Upper lobe of left lung (tissue), 6 donors: Measurements from ENCODE around the gene TUBGCP2. TPM values are rescaled to one million over a fixed set of nuclear protein-coding genes. Genes with fewer than 3 reads are reported as not detected.

Experiments used
- ATAC-seq, 2 donors: fragments of 200-7000 bp; cut with Tn5 transposase; one replicate each; pipeline ENCODE4 v1.9.1; 2022; ENCODE audit warnings: mild to moderate bottlenecking in 2 of 2, moderate library complexity in 2 of 2; ENCODE audit not compliant: low FRiP score in 2 of 2
- DNase-seq, 2 donors: peaks; one replicate each; pipeline ENCODE4 v3.0.0-alpha.2; 2019 to 2020
- H3K27ac ChIP-seq, 4 donors: fragments of 200-600 bp; sonication (generic); one replicate each; pipeline ENCODE4 v1.5.1; 2016 to 2019
- H3K27me3 ChIP-seq, 4 donors: fragments of 200-600 bp; sonication (generic); one replicate each; pipeline ENCODE4 v1.5.1; 2017 to 2019
- H3K36me3 ChIP-seq, 4 donors: fragments of 200-600 bp; sonication (generic); one replicate each; pipeline ENCODE4 v1.5.1; 2016 to 2019
- H3K4me1 ChIP-seq, 4 donors: fragments of 200-600 bp; sonication (generic); one replicate each; pipeline ENCODE4 v1.5.1; 2018 to 2019
- H3K4me3 ChIP-seq, 4 donors: fragments of 200-600 bp; sonication (generic); one replicate each; pipeline ENCODE4 v1.5.1; 2017 to 2019; ENCODE audit warnings: mild to moderate bottlenecking in 2 of 4, moderate library complexity in 1 of 4
- H3K9me3 ChIP-seq, 4 donors: fragments of 200-600 bp; sonication (generic); one replicate each; pipeline ENCODE4 v1.5.1; 2018 to 2019
- CTCF ChIP-seq, 6 experiments: fragments of 450-650 bp in 4 of 6; fragments of 200-600 bp in 2 of 6; sonication (generic) in 2 of 6; IDR thresholded peaks; one replicate each; pipeline ENCODE4 v1.5.1; 2016 to 2019; ENCODE audit warnings: antibody characterized with exemption in 6 of 6
- EP300 ChIP-seq, 4 donors: sonication (generic); formaldehyde crosslinking; IDR thresholded peaks; one replicate each; pipeline ENCODE4 v1.5.1; 2017; ENCODE audit warnings: antibody characterized with exemption in 4 of 4, control low read depth in 2 of 4
- POLR2A ChIP-seq, 4 donors: fragments of 450-650 bp; IDR thresholded peaks; one replicate each; pipeline ENCODE4 v1.5.1; 2016 to 2017; ENCODE audit warnings: antibody characterized with exemption in 4 of 4, mild to moderate bottlenecking in 2 of 4
- POLR2AphosphoS5 ChIP-seq, 2 donors: sonication (generic); formaldehyde crosslinking; IDR thresholded peaks; one replicate each; pipeline ENCODE4 v1.5.1; 2017; ENCODE audit warnings: antibody characterized with exemption in 2 of 2
- WGBS, 2 donors: methylation state at CpG; one replicate each; pipeline ENCODE4 v1.1.5; 2017 to 2018; 5-methylcytosine and 5-hydroxymethylcytosine counted together
- total RNA-seq, 6 donors: library from RNA; depleted of rRNA in 4 of 6; stranded (reverse); fragments of >200 nt in 4 of 6; gene quantifications; one replicate each; pipeline versions ENCODE4 v1.1.0 to v1.2.1, GENCODE V29; 2016 to 2021
- donor health status: DM: no; HTN: no; CAD: no; lungs with moderate emphysema.
- donor health status: DM: no; HTN: yes; CAD: no; lungs with severe emphysema.

The TUBGCP2 gene
- total RNA-seq, 6 donors from 2014 or later = 41.7 to 106 (median 56.3) TPM

- ATAC-seq (no peak), DNase-seq (no peak)
- no peaks in the 10 kb centered on the region for H3K4me1 ChIP-seq
- H3K36me3 ChIP-seq = no peaks in the 10 kb centered on the region
- H3K27ac ChIP-seq = no peak overlapping the region
- H3K27me3 ChIP-seq = peaks cover 0 to 15% (median 2%) of the 10 kb centered on the region in 4 donors
- WGBS, 2 donors = 61 to 74% methylated on average over 9 of the region's 9 CpGs
- no peaks in the 10 kb centered on the region for H3K9me3 ChIP-seq
- no peak overlapping the region for H3K4me3 ChIP-seq
- TF ChIP-seq POLR2AphosphoS5 (IDR thresholded peaks at IDR 0.05) (no peak), EP300 (IDR thresholded peaks at IDR 0.05) (no peak), CTCF (IDR thresholded peaks at IDR 0.05) (no peak), POLR2A (IDR thresholded peaks at IDR 0.05) (no peak)
Measured at GRCh38 chr10:133343558-133343957, 34.9 kb upstream of the TUBGCP2 start.

GRCh38 chr10:133342942-133343341 is 34.3 kb upstream of the TUBGCP2 start:
- H3K9me3 ChIP-seq = no peaks in the 10 kb centered on the region
- 69 to 70% methylated on average over 8 of the region's 8 CpGs for WGBS, 2 donors
- peaks cover 0 to 11% (median 2%) of the 10 kb centered on the region in 4 donors for H3K27me3 ChIP-seq
- no peak overlapping the region for H3K4me3 ChIP-seq
- no peak overlapping the region for H3K27ac ChIP-seq
- no peaks in the 10 kb centered on the region for H3K4me1 ChIP-seq
- peak in 1 of 2 donors; percentile 36 for DNase-seq
- TF ChIP-seq CTCF (IDR thresholded peaks at IDR 0.05) (no peak), POLR2A (IDR thresholded peaks at IDR 0.05) (no peak), POLR2AphosphoS5 (IDR thresholded peaks at IDR 0.05) (no peak), EP300 (IDR thresholded peaks at IDR 0.05) (no peak)
- no peak for ATAC-seq
- H3K36me3 ChIP-seq = no peaks in the 10 kb centered on the region

- no peak overlapping the region for H3K27ac ChIP-seq
- no peak overlapping the region for H3K4me3 ChIP-seq
- H3K9me3 ChIP-seq = no peaks in the 10 kb centered on the region
- WGBS, 2 donors = 89 to 92% methylated on average over 4 of the region's 4 CpGs
- no peak for TF ChIP-seq POLR2AphosphoS5 (IDR thresholded peaks at IDR 0.05)
- TF ChIP-seq CTCF (IDR thresholded peaks at IDR 0.05) = no peak
- no peak for TF ChIP-seq POLR2A (IDR thresholded peaks at IDR 0.05)
- TF ChIP-seq EP300 (IDR thresholded peaks at IDR 0.05) = no peak
- peaks cover 0 to under 1% (median under 1%) of the 10 kb centered on the region in 4 donors for H3K4me1 ChIP-seq
- no peaks in the 10 kb centered on the region for H3K36me3 ChIP-seq
- H3K27me3 ChIP-seq = peaks cover 0 to 8% (median 2%) of the 10 kb centered on the region in 4 donors
- DNase-seq = no peak
- ATAC-seq = no peak
Measured at GRCh38 chr10:133341983-133342382, 33.3 kb upstream of the TUBGCP2 start.

- DNase-seq (peak in 1 of 2 donors; percentile 52), ATAC-seq (peak in 1 of 2 donors; percentile 23)
- H3K4me3 ChIP-seq = no peak overlapping the region
- H3K27ac ChIP-seq = no peak overlapping the region
- TF ChIP-seq POLR2AphosphoS5 (IDR thresholded peaks at IDR 0.05) (no peak), POLR2A (IDR thresholded peaks at IDR 0.05) (no peak), CTCF (IDR thresholded peaks at IDR 0.05) (no peak), EP300 (IDR thresholded peaks at IDR 0.05) (no peak)
- peaks cover 0 to 28% (median 21%) of the 10 kb centered on the region in 4 donors for H3K27me3 ChIP-seq
- no peaks in the 10 kb centered on the region for H3K36me3 ChIP-seq
- no peaks in the 10 kb centered on the region for H3K9me3 ChIP-seq
- H3K4me1 ChIP-seq = peaks cover 20 to 22% (median 21%) of the 10 kb centered on the region in 4 donors
- WGBS, 2 donors = 93% methylated on average over 13 of the region's 13 CpGs
Measured at GRCh38 chr10:133339708-133340380, 31.2 kb upstream of the TUBGCP2 start.
